PC-9 (cell line): ENCODE measurements around the gene MKNK2. TPM values are rescaled to one million over a fixed set of nuclear protein-coding genes. Genes with fewer than 3 reads are reported as not detected.
"Not testable (repeated sequence)": the region's sequence is repeated elsewhere in the genome, so short reads cannot be mapped to it uniquely, and the experiment has no call there.

Source experiments
- BruUV-seq: library from RNA; stranded (reverse); fragments of 400-500 nt; replicated peaks from 2 replicates; lab custom pipeline; 2021; lab: Mats Ljungman, UMichigan
- CTCF ChIA-PET: fragments of 300-600 bp; sonication (Branson Sonifier 250); formaldehyde crosslinking; loops from one replicate; lab custom pipeline; 2022; ENCODE audit warnings: antibody characterized with exemption; lab: Charles Lee
- POLR2A ChIA-PET: fragments of 300-600 bp; sonication (Branson Sonifier 250); formaldehyde crosslinking; loops from one replicate; lab custom pipeline; 2022; ENCODE audit warnings: antibody characterized with exemption; ENCODE audit not compliant: unreplicated experiment; lab: Charles Lee
- DNase-seq, 2 experiments: peaks; one replicate each; pipeline versions ENCODE4 v3.0.0 to v3.0.0-alpha.2; 2015 to 2022; ENCODE audit warnings: mixed read lengths in 1 of 2
- H2AFZ ChIP-seq: fragments of 200-600 bp; sonication (generic); 2 replicates; pipeline ENCODE4 v1.8.1; 2017; ENCODE audit warnings: antibody characterized with exemption
- H3F3A ChIP-seq: fragments of 200-600 bp; sonication (generic); 2 replicates; pipeline ENCODE4 v1.8.1; 2017; ENCODE audit warnings: antibody characterized with exemption, mild to moderate bottlenecking, low read depth; ENCODE audit not compliant: insufficient read depth
- H3K27ac ChIP-seq: fragments of 200-600 bp; sonication (generic); 2 replicates; pipeline ENCODE4 v1.6.1; 2016; ENCODE audit warnings: mixed run types
- H3K27me3 ChIP-seq: fragments of 200-600 bp; sonication (generic); 2 replicates; pipeline ENCODE4 v1.6.1; 2016; ENCODE audit warnings: low read depth, mixed run types; ENCODE audit not compliant: insufficient read depth
- H3K36me3 ChIP-seq: fragments of 200-600 bp; sonication (generic); 2 replicates; pipeline ENCODE4 v1.6.1; 2016; ENCODE audit warnings: low read depth, mixed run types
- H3K4me1 ChIP-seq: fragments of 200-600 bp; sonication (generic); replicated peaks from 2 replicates; pipeline ENCODE4 v1.6.1; 2016; ENCODE audit warnings: mixed run types; ENCODE audit not compliant: insufficient read depth
- H3K4me2 ChIP-seq: fragments of 200-600 bp; sonication (generic); 2 replicates; pipeline ENCODE4 v1.6.1; 2017; ENCODE audit warnings: mixed run types
- H3K4me3 ChIP-seq: fragments of 200-600 bp; sonication (generic); 2 replicates; pipeline ENCODE4 v1.6.1; 2016; ENCODE audit warnings: mixed run types
- H3K79me2 ChIP-seq: fragments of 200-600 bp; sonication (generic); 2 replicates; pipeline ENCODE4 v1.6.1; 2017; ENCODE audit warnings: low read depth, mixed run types
- H3K9me2 ChIP-seq: fragments of 200-600 bp; sonication (generic); 2 replicates; pipeline ENCODE4 v1.8.1; 2017; ENCODE audit warnings: mild to moderate bottlenecking; ENCODE audit not compliant: insufficient read depth
- H3K9me3 ChIP-seq: fragments of 200-600 bp; sonication (generic); 2 replicates; pipeline ENCODE4 v1.8.1; 2016; ENCODE audit warnings: low read depth; ENCODE audit not compliant: insufficient read depth
- H4K20me1 ChIP-seq: fragments of 200-600 bp; sonication (generic); 2 replicates; pipeline ENCODE4 v1.8.1; 2017; ENCODE audit not compliant: insufficient read depth
- CTCF ChIP-seq: fragments of 200-600 bp; sonication (generic); conservative IDR thresholded peaks from 2 replicates; pipeline ENCODE4 v1.6.1; 2017; ENCODE audit warnings: mixed run types, antibody characterized with exemption, mild to moderate bottlenecking, moderate library complexity
- EZH2 ChIP-seq: fragments of 200-600 bp; sonication (generic); IDR thresholded peaks from 2 replicates; pipeline ENCODE4 v1.8.0; 2017; ENCODE audit warnings: antibody characterized with exemption, low read depth
- intact Hi-C: fragments of 100-400 bp; cut with micrococcal nuclease; formaldehyde crosslinking; loops from one replicate; pipeline ENCODE4 v1.10.0; 2022; ENCODE audit not compliant: unreplicated experiment
- total RNA-seq: library from RNA; stranded (reverse); gene quantifications from 2 replicates; pipeline ENCODE4 v1.2.3, GENCODE V29; 2021

Gene MKNK2
- total RNA-seq, 1 experiment from 2014 or later, result 132 TPM

GRCh38 chr19:2096480-2097202 is 45.6 kb upstream of the MKNK2 start, which contains the start of gene IZUMO4:
TSS of gene IZUMO4 (plus strand) at chr19:2096915. CDS start at chr19:2096946, 31 bp downstream.
- peak within 1 kb of the TSS; percentile 81 for H2AFZ ChIP-seq
- no peaks in the 10 kb centered on the region for H3K9me3 ChIP-seq
- H3K79me2 ChIP-seq, result peaks cover 7% of the 10 kb centered on the region; the same call in 1 of the 2 replicates
- H3K9me2 ChIP-seq, result no peaks in the 10 kb centered on the region
- CTCF ChIA-PET, result no interaction called here
- peak; percentile 77 to 95 for DNase-seq
- peak within 1 kb of the TSS; percentile 91 for H3K4me2 ChIP-seq
- H3F3A ChIP-seq, result no peaks in the 10 kb centered on the region
- peak within 1 kb of the TSS; percentile 68 for H3K4me3 ChIP-seq
- H3K27me3 ChIP-seq, result no peaks in the 10 kb centered on the region
- H3K27ac ChIP-seq, result peak within 1 kb of the TSS; percentile 67
- no peaks in the 10 kb centered on the region for H3K36me3 ChIP-seq
- intact Hi-C loops, result loop anchor here (10.0 kb wide), 1 partner anchor 58 kb away; the partner anchor contains the start of gene AP3D1
- POLR2A ChIA-PET, result interaction anchor here (0.7 kb wide), 1 partner anchor 498 kb away, joined by 3 read pairs; no protein-coding TSS in a partner anchor
- TF ChIP-seq EZH2 (no peak), CTCF (no peak)
- no peaks in the 10 kb centered on the region for H4K20me1 ChIP-seq
- no TSS peak for BruUV-seq
- H3K4me1 ChIP-seq, result no peaks in the 10 kb centered on the region

GRCh38 chr19:2096034-2096479 is 45.0 kb upstream of the MKNK2 start, which contains the start of gene MOB3A:
TSS of gene MOB3A (minus strand) at chr19:2096326. CDS start at chr19:2078560, 17,766 bp downstream.
- no peaks in the 10 kb centered on the region for H4K20me1 ChIP-seq
- intact Hi-C loops, result loop anchor here (10.0 kb wide), 1 partner anchor 59 kb away; the partner anchor contains the start of gene AP3D1
- H3F3A ChIP-seq, result no peaks in the 10 kb centered on the region
- H3K4me2 ChIP-seq, result peak within 1 kb of the TSS; percentile 91
- no TSS peak for BruUV-seq
- H3K9me3 ChIP-seq, result no peaks in the 10 kb centered on the region
- POLR2A ChIA-PET, result no interaction called here
- H3K79me2 ChIP-seq, result peaks cover 7% of the 10 kb centered on the region; the same call in 1 of the 2 replicates
- peak within 1 kb of the TSS; percentile 68 for H3K4me3 ChIP-seq
- TF ChIP-seq EZH2 (no peak), CTCF (0 out of 2 replicates have a peak, but pooled peaks have one; percentile 50)
- peak within 1 kb of the TSS; percentile 81 for H2AFZ ChIP-seq
- DNase-seq, result peak in 1 of 2 experiments; percentile 66
- H3K36me3 ChIP-seq, result no peaks in the 10 kb centered on the region
- 0 out of 2 replicates have a peak, but pooled peaks cover under 1% of the 10 kb centered on the region for H3K4me1 ChIP-seq
- no peaks in the 10 kb centered on the region for H3K27me3 ChIP-seq
- H3K9me2 ChIP-seq, result no peaks in the 10 kb centered on the region
- CTCF ChIA-PET, result interaction anchor here (0.6 kb wide), 1 partner anchor 211 kb away, joined by 10 read pairs; the partner anchor contains the start of gene ABHD17A
- H3K27ac ChIP-seq, result peak within 1 kb of the TSS; percentile 67

GRCh38 chr19:2091926-2092525 is 41.0 kb upstream of the MKNK2 start:
- H3K27ac ChIP-seq, H3K27me3 ChIP-seq, BruUV-seq, H3K9me2 ChIP-seq, H3F3A ChIP-seq, POLR2A ChIA-PET, H2AFZ ChIP-seq, H3K4me3 ChIP-seq, DNase-seq, H3K4me2 ChIP-seq, H3K36me3 ChIP-seq, H4K20me1 ChIP-seq, H3K79me2 ChIP-seq, H3K9me3 ChIP-seq: not testable (repeated sequence)
- intact Hi-C loops, result loop anchor here (10.0 kb wide), 1 partner anchor 63 kb away; the partner anchor contains the start of gene AP3D1
- H3K4me1 ChIP-seq, result peaks cover 31% of the 10 kb centered on the region
- CTCF ChIA-PET, result interaction anchor here (0.6 kb wide), 1 partner anchor 74 kb away, joined by 3 read pairs; no protein-coding TSS in a partner anchor
